Heart right ventricle (tissue), 16 donors: ENCODE data around the gene ARFGAP1. TPM values are rescaled to one million over a fixed set of nuclear protein-coding genes. Genes with fewer than 3 reads are reported as not detected.
A peak's percentile ranks its signal among the peaks of the same experiment; 100 is the strongest.
"Not testable (repeated sequence)": the region's sequence is repeated elsewhere in the genome, so short reads cannot be mapped to it uniquely, and the experiment has no call there.

Source experiments
- ATAC-seq, 8 donors: fragments of 200-7000 bp; cut with Tn5 transposase; one replicate each; pipeline ENCODE4 v1.9.1; 2020; ENCODE audit warnings: mild to moderate bottlenecking in 8 of 8, moderate library complexity in 8 of 8, moderate number of reproducible peaks in 1 of 8
- DNase-seq, 2 donors: peaks; one replicate each; pipeline ENCODE4 v3.0.0-alpha.2; 2020
- H3K27ac ChIP-seq, 10 donors: fragments of 200-600 bp; sonication (generic) in 2 of 10; one replicate each; pipeline versions ENCODE4 v1.5.0 to v1.8.0; 2020 to 2022; ENCODE audit warnings: mild to moderate bottlenecking in 3 of 10
- H3K27me3 ChIP-seq, 7 donors: fragments of 200-600 bp; one replicate each; pipeline ENCODE4 v1.8.0; 2021 to 2022; ENCODE audit warnings: mild to moderate bottlenecking in 2 of 7
- H3K36me3 ChIP-seq, 9 donors: fragments of 200-600 bp; sonication (generic) in 1 of 9; one replicate each; pipeline versions ENCODE4 v1.5.0 to v1.8.0; 2020 to 2022; ENCODE audit warnings: mild to moderate bottlenecking in 2 of 9
- H3K4me1 ChIP-seq, 9 donors: fragments of 200-600 bp; sonication (generic) in 1 of 9; one replicate each; pipeline versions ENCODE4 v1.5.0 to v1.8.0; 2020 to 2022; ENCODE audit warnings: mild to moderate bottlenecking in 4 of 9
- H3K4me3 ChIP-seq, 10 donors: fragments of 200-600 bp; sonication (generic) in 2 of 10; one replicate each; pipeline versions ENCODE4 v1.5.0 to v1.8.0; 2020 to 2022; ENCODE audit warnings: mild to moderate bottlenecking in 7 of 10, moderate library complexity in 2 of 10
- H3K9me3 ChIP-seq, 11 donors: fragments of 200-600 bp in 10 of 11; sonication (generic) in 2 of 11; one replicate each; pipeline versions ENCODE4 v1.5.0 to v1.8.0; 2013 to 2022; ENCODE audit warnings: mild to moderate bottlenecking in 2 of 11, control low read depth in 1 of 11, moderate library complexity in 1 of 11
- WGBS, 2 donors: extraction: QIAGEN DNeasy Blood & Tissue Kit; methylation state at CpG; one replicate each; pipeline ENCODE4 v1.1.7; 2013; ENCODE audit warnings: inconsistent platforms in 1 of 2; 5-methylcytosine and 5-hydroxymethylcytosine counted together
- intact Hi-C, 10 donors: fragments of 100-400 bp; cut with DNase I; formaldehyde crosslinking; loops; one replicate each; pipeline versions ENCODE4 v1.11.1 to v1.14.2; 2022
- polyA plus RNA-seq, 2 donors: library from polyadenylated mRNA; stranded (reverse); fragments of 200-250 nt; gene quantifications; one replicate each; pipeline ENCODE4 v1.2.3, GENCODE V29; 2013
- total RNA-seq, 10 donors: library from RNA; stranded (reverse); fragmentation: NEBNext Ultra II Directional in 3 of 10; extraction: Animal tissue kit (Norgen Biotek cat#: 25700) in 3 of 10; gene quantifications; one replicate each; pipeline versions ENCODE4 v1.2.1 to v1.2.4, GENCODE V29; 2021 to 2023
- TF ChIP-seq, protein P1 (sequence below), 9 donors: fragments of 200-600 bp; sonication (generic) in 2 of 9; IDR thresholded peaks; one replicate each; pipeline versions ENCODE4 v1.5.0 to v1.8.0; 2021 to 2022; ENCODE audit warnings: antibody characterized with exemption in 9 of 9, mild to moderate bottlenecking in 5 of 9, moderate library complexity in 1 of 9
- donor health status: Arrhythmogenic right ventricular cardiomyopathy.
- donor health status: ischemic (EF 13 %, LVEDD 7.1; RV severe dilation, severe dysfunction).
- donor health status: healthy with polysubstance abuse.
- donor health status: DM: no; HTN: yes; CAD: no.
- donor health status: DM: no; HTN: no; CAD: no.
- donor health status: ischemic (EF 25% LVEDD 6.9; RV normal size, moderate dysfunction).
- donor health status: ischemic (EF 25% LVEDD 5.7; RV mildly dilated, moderate dysfunction).
- donor health status: healthy.
- donor health status: DM: yes; HTN: yes; CAD: no.
- donor health status: Ischemic cardiomyopathy.
- donor health status: ischemic (EF 35%, LVEDD 5.7; RV mildly dilated, moderate dysfunction).
- donor health status: nonischemic (EF 11% LVEDD 7.7; RV severe dilation, severe dysfunction).
- donor health status: DM: yes; HTN: yes; CAD: no.
- donor health status: PGD.
- donor health status: ischemic (EF 29% LVEDD 5.4; RV normal size, mild dysfunction).
- donor health status: nonischemic (EF 23%, LVEDD 6.1; RV moderate dilation, normal function).

The ARFGAP1 gene
- total and polyA plus RNA-seq, 12 donors = 20.4 to 72.6 (median 32.3) TPM

DNA sequence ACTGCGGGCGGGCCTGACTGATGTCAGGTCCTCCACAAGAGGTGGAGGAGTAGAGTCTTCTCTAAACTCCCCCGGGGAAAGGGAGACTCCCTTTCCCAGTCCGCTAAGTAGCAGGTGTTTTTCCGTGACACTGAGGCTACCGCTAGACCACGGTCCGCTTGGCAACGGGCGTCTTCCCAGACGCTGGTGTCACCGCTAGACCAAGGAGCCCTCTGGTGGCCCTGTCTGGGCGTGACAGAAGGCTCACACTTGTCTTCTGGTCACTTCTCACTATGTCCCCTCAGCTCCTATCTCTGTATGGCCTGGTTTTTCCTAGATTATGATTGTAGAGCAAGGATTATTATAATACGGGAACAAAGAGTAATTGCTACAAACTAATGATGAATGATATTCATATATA lies 21.3 kb upstream of the ARFGAP1 start:
- H3K27me3 ChIP-seq = peaks cover 38 to 98% (median 94%) of the 10 kb centered on the region in 7 donors
- TF ChIP-seq, protein P1, sequence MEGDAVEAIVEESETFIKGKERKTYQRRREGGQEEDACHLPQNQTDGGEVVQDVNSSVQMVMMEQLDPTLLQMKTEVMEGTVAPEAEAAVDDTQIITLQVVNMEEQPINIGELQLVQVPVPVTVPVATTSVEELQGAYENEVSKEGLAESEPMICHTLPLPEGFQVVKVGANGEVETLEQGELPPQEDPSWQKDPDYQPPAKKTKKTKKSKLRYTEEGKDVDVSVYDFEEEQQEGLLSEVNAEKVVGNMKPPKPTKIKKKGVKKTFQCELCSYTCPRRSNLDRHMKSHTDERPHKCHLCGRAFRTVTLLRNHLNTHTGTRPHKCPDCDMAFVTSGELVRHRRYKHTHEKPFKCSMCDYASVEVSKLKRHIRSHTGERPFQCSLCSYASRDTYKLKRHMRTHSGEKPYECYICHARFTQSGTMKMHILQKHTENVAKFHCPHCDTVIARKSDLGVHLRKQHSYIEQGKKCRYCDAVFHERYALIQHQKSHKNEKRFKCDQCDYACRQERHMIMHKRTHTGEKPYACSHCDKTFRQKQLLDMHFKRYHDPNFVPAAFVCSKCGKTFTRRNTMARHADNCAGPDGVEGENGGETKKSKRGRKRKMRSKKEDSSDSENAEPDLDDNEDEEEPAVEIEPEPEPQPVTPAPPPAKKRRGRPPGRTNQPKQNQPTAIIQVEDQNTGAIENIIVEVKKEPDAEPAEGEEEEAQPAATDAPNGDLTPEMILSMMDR (IDR thresholded peaks at IDR 0.05) = peak in 3 of 9 donors; percentile 22 to 37 (median 27)
- WGBS, 2 donors = 27 to 31% methylated on average over 12 of the region's 14 CpGs
- intact Hi-C loops, H3K27ac ChIP-seq, H3K9me3 ChIP-seq, DNase-seq, H3K4me3 ChIP-seq, H3K36me3 ChIP-seq, ATAC-seq: not testable (repeated sequence)
- peaks cover 0 to 17% (median 9%) of the 10 kb centered on the region in 9 donors for H3K4me1 ChIP-seq

DNA sequence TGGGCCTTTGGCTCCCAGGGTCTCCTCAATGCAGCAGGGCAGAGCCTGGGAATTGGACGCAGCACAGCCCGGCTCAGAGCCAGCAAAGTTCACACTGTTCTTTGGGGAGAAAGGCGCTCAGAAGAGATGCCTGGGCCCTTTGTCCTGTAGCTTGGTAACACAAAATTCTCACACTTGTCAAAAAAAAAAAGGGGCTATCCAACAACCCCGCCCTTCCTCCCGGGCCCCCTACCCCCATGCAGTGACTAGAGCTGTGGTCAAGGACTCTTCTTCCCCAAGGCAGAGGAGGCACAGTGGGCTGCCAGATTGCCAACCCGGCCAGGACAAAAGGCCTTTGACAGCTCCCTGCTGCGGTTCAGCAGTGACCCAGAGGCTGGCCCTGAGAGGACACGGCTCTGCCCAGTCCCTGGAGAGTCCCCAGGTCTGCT lies 20.3 kb upstream of the ARFGAP1 start:
- Histone ChIP-seq H3K4me1 (peaks cover 0 to 17% (median 9%) of the 10 kb centered on the region in 9 donors), H3K36me3 (no peaks in the 10 kb centered on the region), H3K9me3 (no peaks in the 10 kb centered on the region), H3K27ac (no peak overlapping the region), H3K4me3 (no peak overlapping the region), H3K27me3 (peaks cover 29 to 95% (median 90%) of the 10 kb centered on the region in 7 donors)
- TF ChIP-seq, protein P1 (IDR thresholded peaks at IDR 0.05) = no peak
- ATAC-seq (no peak), DNase-seq (no peak)
- 52 to 68% methylated on average over 8 of the region's 8 CpGs for WGBS, 2 donors
- intact Hi-C loops = no loop called here

GRCh38 chr20:63253065-63253437 lies 19.6 kb upstream of the ARFGAP1 start:
- ATAC-seq = no peak
- Histone ChIP-seq H3K27ac (no peak overlapping the region), H3K4me3 (peak overlapping the region in 7 of 10 donors; percentile 18 to 48 (median 39)), H3K4me1 (peaks cover 0 to 17% (median 9%) of the 10 kb centered on the region in 9 donors), H3K9me3 (no peaks in the 10 kb centered on the region), H3K36me3 (no peaks in the 10 kb centered on the region), H3K27me3 (peaks cover 29 to 92% (median 83%) of the 10 kb centered on the region in 7 donors)
- intact Hi-C loops = no loop called here
- TF ChIP-seq, protein P1 (IDR thresholded peaks at IDR 0.05) = no peak
- no peak for DNase-seq
- 10 to 11% methylated on average over 16 of the region's 16 CpGs for WGBS, 2 donors

GRCh38 chr20:63253438-63254231 lies 19.0 kb upstream of the ARFGAP1 start:
- H3K27me3 ChIP-seq = peaks cover 29 to 92% (median 79%) of the 10 kb centered on the region in 7 donors
- TF ChIP-seq, protein P1 (IDR thresholded peaks at IDR 0.05) = no peak
- peaks cover 0 to 17% (median 9%) of the 10 kb centered on the region in 9 donors for H3K4me1 ChIP-seq
- no peak for DNase-seq
- WGBS, 2 donors = 0 to 1% methylated on average over 85 to 89 of the region's 89 CpGs
- intact Hi-C loops = no loop called here
- H3K9me3 ChIP-seq = no peaks in the 10 kb centered on the region
- no peak for ATAC-seq
- H3K4me3 ChIP-seq = peak overlapping the region; percentile 6 to 48 (median 32)
- no peak overlapping the region for H3K27ac ChIP-seq
- H3K36me3 ChIP-seq = no peaks in the 10 kb centered on the region
